Loucy (cell line): ENCODE data around the gene ADAM22.

ENCODE experiments used
- H2AFZ ChIP-seq: fragments of 200-600 bp; sonication (generic); 2 replicates; pipeline ENCODE4 v1.6.0; 2016; ENCODE audit warnings: antibody characterized with exemption, mild to moderate bottlenecking, low read length, moderate library complexity
- H3F3A ChIP-seq: fragments of 200-600 bp; 2 replicates; pipeline ENCODE4 v1.6.0; 2016; ENCODE audit warnings: antibody characterized with exemption, low read depth, mild to moderate bottlenecking
- H3K27me3 ChIP-seq: fragments of 200-600 bp; sonication (generic); 2 replicates; pipeline ENCODE4 v1.6.1; 2014; ENCODE audit warnings: low read length, mild to moderate bottlenecking; ENCODE audit not compliant: insufficient read depth, poor library complexity, severe bottlenecking
- H3K36me3 ChIP-seq: fragments of 200-600 bp; sonication (generic); 2 replicates; pipeline ENCODE4 v1.6.1; 2016; ENCODE audit warnings: low read length; ENCODE audit not compliant: insufficient read depth
- H3K4me1 ChIP-seq: fragments of 200-600 bp; sonication (generic); 2 replicates; pipeline ENCODE4 v1.5.1; 2014; ENCODE audit warnings: low read length, mild to moderate bottlenecking; ENCODE audit not compliant: insufficient read depth, poor library complexity, severe bottlenecking
- H3K4me2 ChIP-seq: fragments of 200-600 bp; sonication (generic); 2 replicates; pipeline ENCODE4 v1.6.0; 2014; ENCODE audit warnings: antibody characterized with exemption, low read length, low read depth, mild to moderate bottlenecking; ENCODE audit not compliant: poor library complexity, severe bottlenecking
- H3K4me3 ChIP-seq: fragments of 200-600 bp; sonication (generic); 2 replicates; pipeline ENCODE4 v1.5.1; 2014; ENCODE audit warnings: low read length, mild to moderate bottlenecking, mixed read lengths; ENCODE audit not compliant: poor library complexity, severe bottlenecking
- H3K79me2 ChIP-seq: fragments of 200-600 bp; sonication (generic); 2 replicates; pipeline ENCODE4 v1.6.1; 2014; ENCODE audit warnings: low read length; ENCODE audit not compliant: insufficient read depth
- H3K9ac ChIP-seq: fragments of 200-600 bp; sonication (generic); 2 replicates; pipeline ENCODE4 v1.6.0; 2014; ENCODE audit warnings: mild to moderate bottlenecking, low read depth, low read length, moderate library complexity; ENCODE audit not compliant: poor library complexity, severe bottlenecking
- H3K9me2 ChIP-seq: fragments of 200-600 bp; sonication (generic); replicated peaks from 2 replicates; pipeline ENCODE4 v1.6.1; 2016; ENCODE audit warnings: low read depth, low read length, mixed read lengths
- H3K9me3 ChIP-seq: fragments of 200-600 bp; sonication (generic); 2 replicates; pipeline ENCODE4 v1.6.1; 2014; ENCODE audit warnings: mild to moderate bottlenecking, antibody characterized with exemption, low read length, low read depth; ENCODE audit not compliant: insufficient read depth
- H4K20me1 ChIP-seq: fragments of 200-600 bp; sonication (generic); 2 replicates; pipeline ENCODE4 v1.6.0; 2014; ENCODE audit warnings: antibody characterized with exemption, low read length, mild to moderate bottlenecking; ENCODE audit not compliant: insufficient read depth, poor library complexity, severe bottlenecking
- EZH2phosphoT487 ChIP-seq: fragments of 200-600 bp; IDR thresholded peaks from 2 replicates; pipeline ENCODE4 v1.6.1; 2018; ENCODE audit warnings: antibody characterized with exemption, mild to moderate bottlenecking, moderate library complexity, borderline replicate concordance
- TF ChIP-seq, protein P1 (sequence below): fragments of 200-600 bp; sonication (generic); conservative IDR thresholded peaks from 2 replicates; pipeline ENCODE4 v1.5.1; 2014; ENCODE audit warnings: mild to moderate bottlenecking, antibody characterized with exemption, low read length

The ADAM22 gene

DNA sequence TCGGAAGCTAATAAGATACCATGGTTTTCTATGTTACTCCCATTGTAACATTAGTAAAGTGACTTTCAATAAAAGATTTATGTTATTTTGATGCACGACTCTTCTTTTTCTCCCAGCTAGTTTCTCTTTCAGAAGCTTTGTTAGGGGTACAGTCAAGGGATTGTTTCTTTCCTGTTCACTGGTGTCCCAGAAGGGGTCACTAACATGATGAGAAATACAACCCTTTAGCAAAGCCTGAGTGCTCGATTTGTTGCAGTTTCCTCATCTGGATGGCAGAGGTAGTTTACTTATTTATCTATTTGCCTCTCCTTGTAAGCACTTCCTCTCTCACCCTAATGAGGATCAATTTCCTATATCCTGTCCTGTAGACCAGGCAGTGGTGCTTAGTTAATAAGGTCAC, 268.7 kb downstream of the ADAM22 start:
- no peak overlapping the region for H2AFZ ChIP-seq
- H3K9ac ChIP-seq, result no peak overlapping the region
- TF ChIP-seq EZH2phosphoT487, result no peak
- TF ChIP-seq, protein P1, sequence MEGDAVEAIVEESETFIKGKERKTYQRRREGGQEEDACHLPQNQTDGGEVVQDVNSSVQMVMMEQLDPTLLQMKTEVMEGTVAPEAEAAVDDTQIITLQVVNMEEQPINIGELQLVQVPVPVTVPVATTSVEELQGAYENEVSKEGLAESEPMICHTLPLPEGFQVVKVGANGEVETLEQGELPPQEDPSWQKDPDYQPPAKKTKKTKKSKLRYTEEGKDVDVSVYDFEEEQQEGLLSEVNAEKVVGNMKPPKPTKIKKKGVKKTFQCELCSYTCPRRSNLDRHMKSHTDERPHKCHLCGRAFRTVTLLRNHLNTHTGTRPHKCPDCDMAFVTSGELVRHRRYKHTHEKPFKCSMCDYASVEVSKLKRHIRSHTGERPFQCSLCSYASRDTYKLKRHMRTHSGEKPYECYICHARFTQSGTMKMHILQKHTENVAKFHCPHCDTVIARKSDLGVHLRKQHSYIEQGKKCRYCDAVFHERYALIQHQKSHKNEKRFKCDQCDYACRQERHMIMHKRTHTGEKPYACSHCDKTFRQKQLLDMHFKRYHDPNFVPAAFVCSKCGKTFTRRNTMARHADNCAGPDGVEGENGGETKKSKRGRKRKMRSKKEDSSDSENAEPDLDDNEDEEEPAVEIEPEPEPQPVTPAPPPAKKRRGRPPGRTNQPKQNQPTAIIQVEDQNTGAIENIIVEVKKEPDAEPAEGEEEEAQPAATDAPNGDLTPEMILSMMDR, result no peak
- H3K4me3 ChIP-seq, result no peak overlapping the region
- H3F3A ChIP-seq, result no peaks in the 10 kb centered on the region; the same call in 1 of the 2 replicates
- H3K36me3 ChIP-seq, result peaks cover 46% of the 10 kb centered on the region; the same call in 1 of the 2 replicates
- H4K20me1 ChIP-seq, result no peaks in the 10 kb centered on the region
- no peak overlapping the region for H3K4me2 ChIP-seq
- H3K27me3 ChIP-seq, result no peaks in the 10 kb centered on the region
- no peaks in the 10 kb centered on the region for H3K9me3 ChIP-seq
- no peaks in the 10 kb centered on the region for H3K4me1 ChIP-seq
- no peaks in the 10 kb centered on the region for H3K79me2 ChIP-seq
- H3K9me2 ChIP-seq, result no peaks in the 10 kb centered on the region

DNA sequence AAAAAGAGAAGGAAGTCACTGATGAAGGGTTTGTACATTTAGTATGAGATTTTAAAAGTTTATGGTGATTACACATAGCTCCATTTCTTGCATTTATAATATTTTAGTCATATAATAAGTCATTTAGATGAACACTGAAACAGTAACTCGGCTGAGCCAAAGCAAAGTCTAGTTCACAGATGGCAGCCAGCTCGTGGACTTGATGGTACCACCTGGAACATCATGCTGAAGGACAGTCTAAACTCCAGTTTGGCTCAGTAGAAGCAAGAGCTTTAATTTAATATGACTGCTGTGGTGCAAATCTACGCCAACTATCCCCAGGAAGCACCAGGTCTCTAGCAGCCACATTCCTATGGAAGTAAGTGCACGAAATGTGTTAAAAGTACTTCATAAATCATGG, 269.4 kb downstream of the ADAM22 start:
- TF ChIP-seq, protein P1, result no peak
- no peak for TF ChIP-seq EZH2phosphoT487
- H3K4me1 ChIP-seq, result no peaks in the 10 kb centered on the region
- no peaks in the 10 kb centered on the region for H3K9me3 ChIP-seq
- H2AFZ ChIP-seq, result no peak overlapping the region
- no peaks in the 10 kb centered on the region for H3K79me2 ChIP-seq
- H4K20me1 ChIP-seq, result no peaks in the 10 kb centered on the region
- H3K36me3 ChIP-seq, result peaks cover 52% of the 10 kb centered on the region; the same call in 1 of the 2 replicates
- H3K4me2 ChIP-seq, result no peak overlapping the region
- H3K27me3 ChIP-seq, result no peaks in the 10 kb centered on the region
- no peaks in the 10 kb centered on the region; the same call in 1 of the 2 replicates for H3F3A ChIP-seq
- no peak overlapping the region for H3K4me3 ChIP-seq
- no peak overlapping the region for H3K9ac ChIP-seq
- no peaks in the 10 kb centered on the region for H3K9me2 ChIP-seq

DNA sequence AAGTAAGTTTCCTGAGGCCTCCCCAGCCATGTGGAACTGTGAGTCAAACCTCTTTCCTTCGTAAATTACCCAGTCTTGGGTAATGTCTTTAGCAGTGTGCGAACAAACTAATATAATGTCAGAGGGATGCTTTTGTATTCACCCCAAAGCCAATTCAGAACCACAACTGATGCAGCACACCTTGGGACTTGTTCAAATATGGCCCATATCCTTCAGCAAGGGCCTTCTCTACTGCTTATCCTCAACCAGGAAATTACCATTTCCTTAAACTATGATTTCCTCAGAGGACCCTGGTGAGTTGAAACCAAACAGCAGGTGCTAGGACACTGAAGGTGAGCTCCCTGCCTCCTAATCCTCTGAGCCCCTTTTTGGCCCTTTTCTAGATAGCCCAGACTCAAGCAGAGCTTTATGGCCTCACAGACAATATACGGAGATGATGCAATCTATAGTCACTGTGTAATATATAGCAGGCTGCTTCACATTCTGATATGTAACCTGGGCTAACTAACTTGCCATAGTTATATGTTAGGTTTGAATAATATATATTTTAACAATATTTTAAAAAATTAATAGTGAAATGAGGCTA, 270.6 kb downstream of the ADAM22 start:
- peaks cover 62% of the 10 kb centered on the region; the same call in 1 of the 2 replicates for H3K36me3 ChIP-seq

More for the DNA sequence above, 270.6 kb downstream of the ADAM22 start:
- Histone ChIP-seq H3K4me1 (no peaks in the 10 kb centered on the region), H3K4me3 (no peak overlapping the region), H3K27me3 (no peaks in the 10 kb centered on the region), H3F3A (no peaks in the 10 kb centered on the region; the same call in 1 of the 2 replicates), H3K79me2 (no peaks in the 10 kb centered on the region), H3K9ac (no peak overlapping the region), H2AFZ (no peak overlapping the region), H3K4me2 (no peak overlapping the region), H4K20me1 (no peaks in the 10 kb centered on the region), H3K9me3 (no peaks in the 10 kb centered on the region), H3K9me2 (no peaks in the 10 kb centered on the region)
- TF ChIP-seq, protein P1, result no peak
- TF ChIP-seq EZH2phosphoT487, result no peak
